ENCODE results near the gene FAM107B.

GRCh38 chr10:14499601-14499904, 275.1 kb downstream of the FAM107B start:
- no peak for TF ChIP-seq CTCF (IDR thresholded peaks at IDR 0.05)
- TF ChIP-seq POLR2A (IDR thresholded peaks at IDR 0.05) = no peak

Data from right lobe of liver (tissue), 4 donors.